ENCODE data around the gene JAG1.

DNA sequence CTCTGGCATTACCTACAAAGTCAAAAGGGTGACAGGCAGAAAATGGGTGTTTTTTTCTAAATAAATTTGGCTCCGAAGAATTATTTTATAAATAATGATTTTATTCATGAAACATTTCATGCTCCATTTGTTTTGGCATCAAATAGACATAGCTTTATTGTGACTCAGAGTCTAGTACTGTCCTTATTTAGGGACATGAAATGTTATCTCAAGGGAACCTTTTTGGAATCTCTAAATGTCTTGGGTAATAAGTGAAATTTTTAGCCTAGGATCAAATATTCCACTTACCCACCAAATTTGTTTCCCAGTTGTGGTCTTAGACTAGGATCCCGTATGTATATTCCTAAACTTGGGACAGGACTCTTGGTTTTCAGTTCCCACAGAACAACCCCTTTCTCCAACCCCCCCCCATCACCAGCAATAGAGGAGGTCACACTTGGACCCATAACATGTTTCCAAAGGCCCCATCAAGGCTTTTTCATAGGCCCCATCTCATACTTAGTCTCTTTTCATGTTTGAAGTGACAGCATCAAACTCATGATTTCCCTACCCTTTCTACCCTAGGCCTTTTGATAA lies 81.8 kb downstream of the JAG1 start:
- TF ChIP-seq, protein P1, sequence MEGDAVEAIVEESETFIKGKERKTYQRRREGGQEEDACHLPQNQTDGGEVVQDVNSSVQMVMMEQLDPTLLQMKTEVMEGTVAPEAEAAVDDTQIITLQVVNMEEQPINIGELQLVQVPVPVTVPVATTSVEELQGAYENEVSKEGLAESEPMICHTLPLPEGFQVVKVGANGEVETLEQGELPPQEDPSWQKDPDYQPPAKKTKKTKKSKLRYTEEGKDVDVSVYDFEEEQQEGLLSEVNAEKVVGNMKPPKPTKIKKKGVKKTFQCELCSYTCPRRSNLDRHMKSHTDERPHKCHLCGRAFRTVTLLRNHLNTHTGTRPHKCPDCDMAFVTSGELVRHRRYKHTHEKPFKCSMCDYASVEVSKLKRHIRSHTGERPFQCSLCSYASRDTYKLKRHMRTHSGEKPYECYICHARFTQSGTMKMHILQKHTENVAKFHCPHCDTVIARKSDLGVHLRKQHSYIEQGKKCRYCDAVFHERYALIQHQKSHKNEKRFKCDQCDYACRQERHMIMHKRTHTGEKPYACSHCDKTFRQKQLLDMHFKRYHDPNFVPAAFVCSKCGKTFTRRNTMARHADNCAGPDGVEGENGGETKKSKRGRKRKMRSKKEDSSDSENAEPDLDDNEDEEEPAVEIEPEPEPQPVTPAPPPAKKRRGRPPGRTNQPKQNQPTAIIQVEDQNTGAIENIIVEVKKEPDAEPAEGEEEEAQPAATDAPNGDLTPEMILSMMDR (IDR thresholded peaks at IDR 0.05; ENCODE audit: borderline replicate concordance, extremely low read depth, low read length, poor library complexity, severe bottlenecking): no peak
- TF ChIP-seq EZH2 (IDR thresholded peaks at IDR 0.05; ENCODE audit: borderline replicate concordance, low read depth, low read length, severe bottlenecking): no peak
